GM12801 (cell line): ENCODE data around the gene SRGAP3.

ENCODE experiments used
- CTCF ChIP-seq: IDR thresholded peaks from one replicate; pipeline ENCODE4 v1.5.1; 2011; ENCODE audit warnings: control low read depth; ENCODE audit not compliant: insufficient read length; ENCODE audit errors: extremely low read depth

SRGAP3 gene

GRCh38 chr3:9250236-9250635 lies 790 bp upstream of the SRGAP3 start:
- TF ChIP-seq CTCF = no peak

DNA sequence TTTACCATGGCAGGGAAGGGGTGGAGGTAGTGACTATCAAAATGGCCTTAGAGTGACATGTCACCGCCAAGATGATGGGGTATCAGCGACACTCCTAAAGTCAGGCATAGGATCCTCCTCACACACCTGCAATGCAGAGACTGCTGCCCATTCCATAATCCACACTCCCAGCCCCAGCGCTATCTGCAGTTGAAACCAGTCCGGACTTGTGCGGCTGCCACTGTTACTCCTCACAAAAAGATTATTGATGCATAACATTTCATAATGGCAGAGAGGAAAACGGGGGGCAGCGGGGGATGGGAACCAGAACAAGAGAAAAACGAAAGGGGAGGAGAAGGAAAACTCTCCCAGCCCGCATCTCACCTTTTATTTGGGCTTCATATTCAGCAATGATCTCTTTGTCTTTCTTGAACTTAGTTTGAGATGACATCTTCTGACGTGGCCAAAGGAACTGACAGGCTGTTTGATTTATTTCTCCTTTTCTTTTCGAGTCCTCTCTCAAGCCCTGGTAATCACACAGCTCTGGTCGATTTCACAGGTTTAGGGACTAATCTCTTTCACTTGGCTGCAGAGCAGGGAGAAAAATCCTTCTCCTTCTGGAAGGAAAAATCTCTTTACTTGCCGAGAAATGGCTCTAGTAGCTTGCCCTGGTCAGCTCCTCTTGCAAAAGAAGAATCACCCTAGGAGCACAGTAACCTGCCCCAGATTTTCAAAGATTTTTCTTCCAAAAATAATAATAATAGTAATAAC lies 749 bp downstream of the SRGAP3 start:
- no peak for TF ChIP-seq CTCF

- no peak for TF ChIP-seq CTCF
Measured at GRCh38 chr3:9247941-9248521, 1.4 kb downstream of the SRGAP3 start.

DNA sequence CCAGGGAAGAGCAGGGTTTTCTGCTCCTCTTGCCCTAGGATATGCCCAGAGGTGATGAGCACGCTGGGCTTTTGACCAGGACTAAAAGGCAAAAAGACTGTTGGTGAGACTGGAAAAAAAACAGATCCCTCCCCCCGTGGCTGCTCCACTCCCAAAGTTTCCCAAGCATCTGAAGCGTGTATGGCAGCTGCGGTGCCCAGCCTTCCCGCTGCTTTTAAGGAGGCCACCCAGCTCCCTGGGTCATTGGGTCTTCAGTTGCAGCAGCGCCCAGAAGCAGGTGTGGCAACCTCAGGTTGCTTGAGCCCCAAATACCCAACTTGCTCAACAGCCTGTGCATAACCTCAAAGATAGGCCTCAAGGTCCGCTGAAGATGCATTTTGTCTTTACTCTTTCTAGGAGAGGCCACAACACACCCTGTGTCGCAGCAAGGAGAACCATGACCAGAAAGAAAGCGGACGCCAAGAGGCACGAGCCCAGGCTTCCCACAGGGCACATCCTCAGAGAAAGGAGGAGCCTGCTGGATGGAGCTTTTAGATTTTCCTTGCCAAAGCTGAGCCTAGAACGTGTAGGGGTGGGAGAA lies 2.0 kb downstream of the SRGAP3 start:
- no peak for TF ChIP-seq CTCF

GRCh38 chr3:9246189-9246588 lies 3.3 kb downstream of the SRGAP3 start:
- no peak for TF ChIP-seq CTCF

- no peak for TF ChIP-seq CTCF
Measured at GRCh38 chr3:9244495-9245183, 4.8 kb downstream of the SRGAP3 start.

- no peak for TF ChIP-seq CTCF
Measured at GRCh38 chr3:9241956-9242355, 7.5 kb downstream of the SRGAP3 start.
